Activated CD4-positive, CD25-positive, alpha-beta regulatory T cell treated with anti-CD3 and anti-CD28 coated beads, Interleukin-2, amount 50 U/mL, for 16 hours (primary cell): ENCODE results near the gene NFKBIA.
A peak's percentile ranks its signal among the peaks of the same experiment; 100 is the strongest.
"Not testable (repeated sequence)": the region's sequence is repeated elsewhere in the genome, so short reads cannot be mapped to it uniquely, and the experiment has no call there.

Source experiments
- DNase-seq: peaks from one replicate; pipeline ENCODE4 v3.0.0-alpha.2; 2020; ENCODE audit warnings: low read depth, low spot score

Gene NFKBIA, protein sequence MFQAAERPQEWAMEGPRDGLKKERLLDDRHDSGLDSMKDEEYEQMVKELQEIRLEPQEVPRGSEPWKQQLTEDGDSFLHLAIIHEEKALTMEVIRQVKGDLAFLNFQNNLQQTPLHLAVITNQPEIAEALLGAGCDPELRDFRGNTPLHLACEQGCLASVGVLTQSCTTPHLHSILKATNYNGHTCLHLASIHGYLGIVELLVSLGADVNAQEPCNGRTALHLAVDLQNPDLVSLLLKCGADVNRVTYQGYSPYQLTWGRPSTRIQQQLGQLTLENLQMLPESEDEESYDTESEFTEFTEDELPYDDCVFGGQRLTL

GRCh38 chr14:35404449-35405303 lies at the start of gene NFKBIA:
NFKBIA (minus strand) TSS chr14:35404749; CDS start chr14:35404644, 105 bp downstream.
- peak; percentile 85 for DNase-seq

- no peak for DNase-seq
Measured at GRCh38 chr14:35446450-35446849, 41.9 kb upstream of the NFKBIA start.

DNA sequence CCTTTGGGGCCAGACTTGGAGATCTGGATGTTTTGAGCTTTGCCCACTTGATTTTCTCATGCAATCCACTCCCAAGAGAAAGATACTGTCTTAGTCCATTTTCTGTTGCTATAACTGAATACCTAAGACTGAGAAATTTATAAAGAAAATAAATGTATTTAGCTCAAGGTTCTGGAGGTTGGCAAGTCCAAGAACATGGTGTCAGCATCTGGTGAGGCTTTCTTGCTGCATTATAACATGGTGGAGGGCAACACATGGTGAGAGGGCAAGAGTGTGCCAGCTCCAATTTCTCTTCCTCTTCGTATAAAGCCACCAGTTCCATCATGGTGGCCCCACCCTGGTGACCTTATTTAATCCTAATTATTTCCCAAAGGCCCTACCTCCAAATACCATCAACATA lies 39.6 kb upstream of the NFKBIA start:
- no peak for DNase-seq

DNA sequence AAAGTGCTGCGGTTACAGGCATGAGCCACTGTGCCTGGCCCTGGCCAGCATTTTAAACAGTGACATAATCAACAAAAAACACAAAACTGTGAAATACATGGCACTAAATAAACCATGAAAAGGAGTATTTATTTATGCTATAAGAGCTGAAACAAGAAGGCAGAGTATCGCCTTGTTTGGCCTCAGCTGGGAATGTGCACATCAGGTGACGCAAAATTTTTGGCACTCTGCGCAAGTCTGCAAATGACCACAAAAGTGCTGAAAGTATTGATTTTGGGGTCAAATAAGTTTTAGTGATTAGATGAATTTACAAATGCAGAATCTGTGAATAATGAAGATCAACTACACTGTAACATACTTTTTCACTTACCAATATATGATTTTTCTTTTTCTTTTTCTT lies 36.6 kb upstream of the NFKBIA start:
- DNase-seq = no peak

DNA sequence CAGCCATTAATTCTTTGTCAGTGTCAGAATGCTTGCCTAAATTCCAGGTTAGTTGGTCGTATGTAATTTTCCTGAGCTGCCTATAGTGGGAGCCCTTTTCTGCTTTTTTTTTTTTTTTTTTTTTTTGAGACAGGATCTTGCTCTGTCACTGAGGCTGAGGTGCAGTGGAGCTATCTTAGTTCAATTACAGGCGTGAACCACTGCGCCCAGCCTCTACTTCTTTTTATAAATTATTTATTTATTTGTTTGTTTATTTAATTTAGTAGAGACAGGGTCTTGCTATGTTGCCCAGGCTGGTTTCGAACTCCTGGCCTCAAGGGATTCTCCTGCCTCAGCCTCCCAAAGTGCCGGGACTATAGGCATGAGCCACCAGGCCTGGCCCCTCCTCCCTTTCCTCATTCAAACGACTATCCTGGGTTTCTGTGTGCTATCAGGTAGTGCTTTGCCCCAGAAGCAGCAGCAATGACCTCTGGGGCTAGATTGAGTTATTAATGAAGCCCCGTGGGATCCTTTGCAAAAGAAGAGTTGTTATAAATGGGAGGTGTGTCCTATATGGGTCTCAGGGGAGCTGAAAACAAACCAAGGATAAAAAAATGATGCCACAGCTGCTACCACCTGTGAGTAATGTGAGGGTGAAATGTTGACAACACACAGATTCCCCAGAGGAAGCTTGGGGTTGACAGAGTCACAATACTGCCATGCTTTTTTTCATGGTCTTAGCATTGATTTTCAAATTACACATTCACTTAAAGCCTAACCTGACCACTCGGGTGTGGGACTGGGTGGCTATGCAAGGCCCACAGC lies 34.6 kb upstream of the NFKBIA start:
- DNase-seq = no peak

DNA sequence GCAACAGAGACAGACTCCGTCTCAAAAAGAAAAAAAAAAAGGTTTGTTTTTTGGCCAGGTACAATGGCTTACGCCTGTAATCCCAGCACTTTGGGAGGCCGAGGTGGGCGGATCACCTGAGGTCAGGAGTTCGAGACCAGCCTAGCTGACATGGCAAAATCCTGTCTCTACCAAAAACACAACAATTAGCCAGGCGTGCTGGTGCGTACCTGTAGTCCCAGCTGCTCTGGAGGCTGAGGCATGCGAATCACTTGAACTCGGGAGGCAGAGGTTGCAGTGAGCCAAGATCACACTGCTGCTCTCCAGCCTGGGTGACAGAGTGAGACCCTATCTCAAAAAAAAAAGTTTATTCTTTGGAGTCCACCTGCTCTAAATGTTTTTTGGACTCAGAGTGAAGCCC lies 33.9 kb upstream of the NFKBIA start:
- DNase-seq = not testable (repeated sequence)

- DNase-seq = no peak
Measured at GRCh38 chr14:35435177-35435576, 30.6 kb upstream of the NFKBIA start.

GRCh38 chr14:35433826-35434225 lies 29.3 kb upstream of the NFKBIA start:
- no peak for DNase-seq

- no peak for DNase-seq
Measured at GRCh38 chr14:35430459-35431199, 26.1 kb upstream of the NFKBIA start.

DNA sequence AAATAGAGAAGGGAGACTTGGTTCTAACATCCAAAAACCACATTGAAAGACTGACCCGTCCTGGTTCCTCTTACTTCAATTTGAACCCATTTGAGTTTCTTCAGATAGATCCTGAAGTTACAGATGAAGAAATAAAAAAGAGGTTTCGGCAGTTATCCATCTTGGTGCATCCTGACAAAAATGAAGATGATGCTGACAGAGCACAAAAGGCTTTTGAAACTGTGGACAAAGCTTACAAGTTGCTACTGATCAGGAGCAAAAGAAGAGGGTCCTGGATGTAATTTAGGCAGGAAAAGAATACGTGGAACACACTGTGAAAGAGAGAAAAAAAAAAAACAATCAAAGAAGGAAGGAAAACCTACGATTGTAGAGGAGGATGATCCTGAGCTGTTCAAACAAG lies 25.4 kb upstream of the NFKBIA start:
- DNase-seq = no peak

- DNase-seq = no peak
Measured at GRCh38 chr14:35425850-35426249, 21.3 kb upstream of the NFKBIA start.

- DNase-seq = no peak
Measured at GRCh38 chr14:35423621-35424020, 19.1 kb upstream of the NFKBIA start.

DNA sequence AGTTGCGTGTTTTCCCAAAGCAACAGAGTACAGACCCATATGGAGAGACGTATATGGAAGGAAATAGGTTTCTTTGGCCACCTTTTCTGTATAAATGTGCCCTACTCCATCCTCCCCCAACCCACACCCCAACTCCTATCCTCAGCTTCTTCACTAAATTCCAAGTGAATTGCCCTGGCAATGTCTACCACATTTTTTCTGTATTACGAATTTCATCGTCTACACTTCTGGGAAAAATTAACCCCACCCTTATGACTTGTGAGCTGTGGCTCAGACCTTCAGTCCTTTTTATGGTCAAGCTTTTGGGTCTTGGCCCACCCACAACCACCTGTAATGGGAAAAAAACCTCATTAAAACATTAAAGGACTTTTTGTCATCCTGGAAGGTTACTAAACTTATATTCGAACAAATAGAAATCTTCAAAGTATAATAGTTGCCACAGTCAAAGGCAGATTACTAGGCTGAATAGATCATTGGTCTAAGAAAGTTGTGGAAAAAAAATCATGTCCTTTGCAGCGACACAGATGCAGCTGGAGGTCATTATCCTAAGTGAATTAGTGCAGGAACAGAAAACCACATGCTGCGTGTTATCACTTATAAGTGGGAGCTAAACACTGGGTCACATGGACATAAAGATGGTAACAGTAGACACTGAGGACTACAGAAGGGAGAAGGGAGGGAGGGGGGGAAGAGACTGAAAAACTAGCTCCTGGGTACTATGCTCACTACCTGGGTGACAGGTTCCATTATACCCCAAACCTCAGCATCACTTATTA lies 15.7 kb upstream of the NFKBIA start:
- DNase-seq = no peak

DNA sequence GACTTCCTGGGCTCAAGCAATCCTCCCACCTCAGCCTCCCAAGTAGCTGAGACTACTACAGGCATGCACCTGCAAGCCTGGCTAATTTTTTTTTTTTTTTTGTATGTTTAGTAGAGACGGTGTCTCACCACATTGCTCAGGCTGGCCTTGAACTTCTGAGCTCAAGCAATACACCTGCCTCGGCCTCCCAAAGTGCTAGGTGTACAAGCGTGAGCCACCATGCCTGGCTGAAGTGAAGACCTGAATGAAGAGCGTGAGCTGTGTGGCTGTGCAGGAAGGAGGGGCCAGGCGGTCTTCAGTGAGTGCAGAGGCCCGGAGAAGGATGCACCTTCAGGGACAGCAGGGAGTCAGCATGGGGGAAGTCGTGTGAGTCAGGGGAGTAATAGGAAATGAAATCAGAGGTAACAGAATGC lies 14.9 kb upstream of the NFKBIA start:
- DNase-seq = no peak

GRCh38 chr14:35418093-35418492 lies 13.5 kb upstream of the NFKBIA start:
- no peak for DNase-seq

DNA sequence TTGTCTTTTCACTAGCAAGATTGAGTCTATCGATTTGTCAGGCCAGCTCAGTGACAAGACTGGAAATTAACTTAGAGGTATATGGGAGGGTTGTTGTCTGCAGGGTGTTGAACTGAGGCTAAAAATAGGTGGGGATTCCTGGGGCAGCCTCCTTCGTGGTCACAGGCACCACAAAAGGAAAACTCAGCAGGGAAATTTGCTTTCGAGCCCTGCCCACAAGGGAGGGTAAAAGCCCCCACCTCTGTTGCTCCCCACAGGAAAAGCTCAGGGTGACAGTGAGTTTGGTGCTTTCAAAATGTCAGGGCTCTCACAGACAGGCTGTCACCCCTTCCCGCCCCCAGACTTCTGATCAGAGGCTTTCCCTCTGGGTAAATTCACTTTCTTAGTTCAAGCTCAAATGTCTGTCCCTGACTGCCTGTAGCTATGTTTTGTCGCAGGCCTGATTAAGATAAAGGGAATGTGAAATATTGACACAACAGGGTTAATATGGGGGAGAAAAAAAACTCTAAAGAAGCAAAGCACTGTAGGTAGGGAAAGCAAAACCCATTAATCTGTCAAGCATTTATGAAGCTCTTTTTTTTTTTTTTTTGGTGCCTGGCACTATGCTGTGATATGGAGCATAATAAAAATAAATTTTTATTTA lies 11.7 kb upstream of the NFKBIA start:
- DNase-seq = peak; percentile 36

- no peak for DNase-seq
Measured at GRCh38 chr14:35414365-35414764, 9.8 kb upstream of the NFKBIA start.

DNA sequence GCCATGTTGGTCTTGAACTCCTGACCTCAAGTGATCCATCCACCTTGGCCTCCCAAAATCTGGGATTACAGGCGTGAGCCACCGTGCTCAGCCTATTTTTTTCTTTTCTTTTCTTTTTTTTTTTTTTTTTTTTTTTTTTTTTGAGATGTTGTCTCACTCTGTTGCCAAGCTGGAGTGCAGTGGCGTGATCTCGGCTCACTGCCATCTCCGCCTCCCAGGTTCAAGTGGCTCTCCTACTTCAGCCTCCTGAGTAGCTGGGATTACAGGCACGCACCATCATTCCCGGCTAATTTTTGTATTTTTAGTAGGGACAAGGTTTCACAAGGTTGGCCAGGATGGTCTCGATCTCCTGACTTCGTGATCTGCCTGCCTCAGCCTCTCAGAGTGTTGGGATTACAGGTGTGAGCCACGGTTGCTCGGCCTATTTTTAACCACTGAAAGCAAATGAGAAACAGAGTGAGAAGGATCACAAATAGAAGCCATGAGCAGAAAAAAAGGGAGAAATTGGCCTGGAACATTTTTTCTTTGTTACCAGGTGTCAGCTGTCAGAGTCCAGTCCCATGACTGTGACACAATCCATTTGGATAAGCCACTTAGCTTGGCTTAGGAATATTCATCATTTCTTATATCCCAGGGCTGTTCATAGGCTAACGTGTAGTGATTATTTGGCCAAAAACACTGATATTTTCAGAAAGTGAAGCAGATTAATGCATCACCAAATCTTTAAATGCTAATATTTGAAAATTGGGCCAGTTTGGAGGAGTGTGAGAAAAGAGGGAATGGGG lies 7.9 kb upstream of the NFKBIA start:
- no peak for DNase-seq

DNA sequence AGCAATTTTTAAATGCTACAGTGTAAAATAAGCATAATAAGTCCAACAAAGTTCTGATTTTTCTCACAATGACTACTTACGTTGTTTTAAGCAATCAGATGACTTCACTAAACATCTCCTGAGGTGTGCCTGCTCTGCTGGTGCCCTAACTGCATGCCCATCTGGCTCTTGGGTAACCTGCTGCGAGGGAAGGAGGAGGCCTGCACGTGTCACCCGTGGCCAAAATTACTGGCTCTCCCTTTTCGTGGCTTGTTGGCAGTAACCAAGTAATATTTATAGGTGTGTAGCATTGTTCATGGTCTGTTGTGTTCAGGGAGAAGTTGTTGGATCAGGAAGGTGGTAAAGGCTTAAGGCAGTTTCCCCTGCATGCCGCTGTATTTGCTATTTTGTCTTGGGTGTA lies 6.3 kb upstream of the NFKBIA start:
- DNase-seq = no peak
